RWPE1 (cell line): ENCODE results near the gene BSCL2.
"Not testable (repeated sequence)": the region's sequence is repeated elsewhere in the genome, so short reads cannot be mapped to it uniquely, and the experiment has no call there.

Experiments used
- CTCF ChIA-PET: fragments of 350-600 bp; sonication (Branson Sonifier 250); formaldehyde crosslinking; extraction: SDS; loops from one replicate; lab custom pipeline; 2021; lab: Yijun Ruan, JAX
- POLR2A ChIA-PET: fragments of 400-600 bp; formaldehyde crosslinking; extraction: SDS; loops from one replicate; lab custom pipeline; 2020; ENCODE audit warnings: antibody characterized with exemption; ENCODE audit not compliant: low non-redundant PET; lab: Yijun Ruan, JAX
- DNase-seq: peaks from one replicate; pipeline ENCODE4 v3.0.0; 2012; ENCODE audit warnings: low spot score
- H3K27ac ChIP-seq: fragments of 450-650 bp; 2 replicates; pipeline ENCODE4 v1.5.1; 2017
- TF ChIP-seq, protein P1 (sequence below): fragments of 450-650 bp; conservative IDR thresholded peaks from 2 replicates; pipeline ENCODE4 v1.5.1; 2017; ENCODE audit warnings: low read depth, mild to moderate bottlenecking

The BSCL2 gene

DNA sequence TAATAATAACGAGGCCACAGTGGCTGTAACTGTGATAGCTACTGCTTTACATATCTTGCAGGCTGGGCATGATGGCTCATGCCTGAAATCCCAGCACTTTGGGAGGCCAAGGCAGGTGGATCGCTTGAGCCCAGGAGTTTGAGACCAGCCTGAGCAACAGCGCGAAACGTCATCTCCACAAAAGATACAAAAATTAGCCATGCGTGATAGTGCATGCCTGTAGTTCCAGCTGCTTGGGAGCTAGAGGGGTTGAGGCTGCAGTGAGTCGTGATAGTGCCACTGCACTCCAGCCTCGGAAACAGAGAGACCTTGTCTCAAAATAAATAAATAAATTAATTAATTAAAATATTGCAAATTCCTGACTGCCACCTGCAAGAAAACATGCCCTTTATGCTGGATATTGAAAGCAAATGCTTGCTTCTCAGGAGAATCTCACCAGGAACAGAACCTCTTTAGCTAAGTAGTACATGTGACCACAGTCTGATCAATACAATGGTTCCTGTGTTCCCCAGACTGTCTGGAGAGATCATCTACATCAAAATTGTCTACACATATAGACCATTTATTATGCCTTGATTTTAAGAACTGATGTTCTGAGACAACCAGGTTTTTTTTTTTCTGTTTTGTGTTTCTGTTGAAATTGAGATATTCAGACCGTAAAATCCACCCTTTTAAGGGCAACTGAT is 40.4 kb upstream of the BSCL2 start:
- DNase-seq = no peak
- CTCF ChIA-PET = interaction anchor here (0.6 kb wide), 1 partner anchor 121 kb away, joined by 3 read pairs; no protein-coding TSS in a partner anchor
- POLR2A ChIA-PET = no interaction called here
- TF ChIP-seq, protein P1, sequence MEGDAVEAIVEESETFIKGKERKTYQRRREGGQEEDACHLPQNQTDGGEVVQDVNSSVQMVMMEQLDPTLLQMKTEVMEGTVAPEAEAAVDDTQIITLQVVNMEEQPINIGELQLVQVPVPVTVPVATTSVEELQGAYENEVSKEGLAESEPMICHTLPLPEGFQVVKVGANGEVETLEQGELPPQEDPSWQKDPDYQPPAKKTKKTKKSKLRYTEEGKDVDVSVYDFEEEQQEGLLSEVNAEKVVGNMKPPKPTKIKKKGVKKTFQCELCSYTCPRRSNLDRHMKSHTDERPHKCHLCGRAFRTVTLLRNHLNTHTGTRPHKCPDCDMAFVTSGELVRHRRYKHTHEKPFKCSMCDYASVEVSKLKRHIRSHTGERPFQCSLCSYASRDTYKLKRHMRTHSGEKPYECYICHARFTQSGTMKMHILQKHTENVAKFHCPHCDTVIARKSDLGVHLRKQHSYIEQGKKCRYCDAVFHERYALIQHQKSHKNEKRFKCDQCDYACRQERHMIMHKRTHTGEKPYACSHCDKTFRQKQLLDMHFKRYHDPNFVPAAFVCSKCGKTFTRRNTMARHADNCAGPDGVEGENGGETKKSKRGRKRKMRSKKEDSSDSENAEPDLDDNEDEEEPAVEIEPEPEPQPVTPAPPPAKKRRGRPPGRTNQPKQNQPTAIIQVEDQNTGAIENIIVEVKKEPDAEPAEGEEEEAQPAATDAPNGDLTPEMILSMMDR = no peak
- peak overlapping the region; percentile 61 for H3K27ac ChIP-seq

DNA sequence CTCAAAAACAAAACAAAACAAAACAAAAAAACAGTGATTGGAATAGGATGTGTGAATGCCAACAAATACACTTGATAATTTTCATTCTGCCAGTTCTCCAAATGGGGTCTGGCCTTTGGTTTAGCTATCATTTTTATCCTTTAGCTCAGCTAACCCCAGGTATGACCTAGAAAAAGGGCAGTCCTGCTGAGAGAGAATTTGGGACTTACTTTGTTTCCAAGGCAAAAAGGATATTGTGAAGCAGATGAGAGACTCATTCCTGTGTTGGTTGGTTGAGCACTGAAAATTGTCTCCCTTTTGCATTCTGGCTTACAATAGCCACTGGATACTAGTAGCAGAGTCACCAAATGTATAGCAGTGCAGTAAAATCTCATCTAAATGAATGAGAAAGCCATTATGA is 30.0 kb upstream of the BSCL2 start:
- ChIA-PET CTCF (interaction anchor here (0.7 kb wide), 1 partner anchor 137 kb away, joined by 3 read pairs; no protein-coding TSS in a partner anchor), POLR2A (no interaction called here)
- H3K27ac ChIP-seq = no peak overlapping the region
- TF ChIP-seq, protein P1 = no peak
- DNase-seq = no peak

DNA sequence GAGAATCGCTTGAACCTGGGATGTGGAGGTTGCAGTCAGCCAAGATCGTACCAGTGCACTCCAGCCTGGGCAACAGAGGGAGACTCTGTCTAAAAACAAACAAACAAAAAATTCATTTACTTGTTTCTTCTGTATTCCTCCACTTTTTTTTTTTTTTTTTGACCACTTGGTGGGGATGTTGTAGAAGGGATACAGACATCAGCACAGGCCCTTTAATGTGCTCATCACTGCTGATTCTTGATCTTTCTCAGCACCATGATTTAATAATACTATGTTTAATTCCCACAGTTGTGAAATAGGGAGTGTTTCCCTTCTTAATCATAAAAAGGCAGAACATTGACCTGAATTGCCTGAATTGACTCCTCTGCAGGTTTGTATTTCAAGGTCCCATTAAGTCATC is 25.6 kb upstream of the BSCL2 start:
- no peak for DNase-seq
- CTCF ChIA-PET = interaction anchor here (0.6 to 0.7 kb wide), 2 partner anchors 11 to 14 kb away, joined by 3 to 6 read pairs; no protein-coding TSS in a partner anchor
- TF ChIP-seq, protein P1 = peak; percentile 17; the same call in 1 of the 2 replicates
- POLR2A ChIA-PET = no interaction called here
- H3K27ac ChIP-seq = peak overlapping the region; percentile 99

DNA sequence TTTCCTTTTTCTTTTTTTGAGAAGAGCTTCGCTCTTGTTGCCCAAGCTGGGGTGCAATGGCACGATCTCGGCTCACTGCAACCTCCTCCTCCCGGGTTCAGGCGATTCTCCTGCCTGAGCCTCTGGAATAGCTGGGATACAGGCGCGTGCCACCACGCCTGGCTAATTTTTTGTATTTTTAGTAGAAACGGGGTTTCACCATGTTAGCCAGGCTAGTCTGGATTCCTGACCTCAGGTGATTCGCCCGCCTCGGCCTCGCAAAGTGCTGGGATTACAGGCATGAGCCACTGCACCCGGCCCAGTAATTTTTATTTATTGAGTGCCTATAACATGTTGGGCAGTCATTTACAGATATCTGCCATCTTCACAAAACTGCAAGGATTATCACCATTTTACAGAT is 22.9 kb upstream of the BSCL2 start:
- ChIA-PET POLR2A (interaction anchor here (0.6 kb wide), 1 partner anchor 30 kb away, joined by 13 read pairs; no protein-coding TSS in a partner anchor), CTCF (interaction anchor here (0.6 to 2.7 kb wide), 2 partner anchors 37 to 56 kb away, joined by 3 to 16 read pairs; no protein-coding TSS in a partner anchor)
- peak overlapping the region; percentile 99 for H3K27ac ChIP-seq
- DNase-seq = not testable (repeated sequence)

DNA sequence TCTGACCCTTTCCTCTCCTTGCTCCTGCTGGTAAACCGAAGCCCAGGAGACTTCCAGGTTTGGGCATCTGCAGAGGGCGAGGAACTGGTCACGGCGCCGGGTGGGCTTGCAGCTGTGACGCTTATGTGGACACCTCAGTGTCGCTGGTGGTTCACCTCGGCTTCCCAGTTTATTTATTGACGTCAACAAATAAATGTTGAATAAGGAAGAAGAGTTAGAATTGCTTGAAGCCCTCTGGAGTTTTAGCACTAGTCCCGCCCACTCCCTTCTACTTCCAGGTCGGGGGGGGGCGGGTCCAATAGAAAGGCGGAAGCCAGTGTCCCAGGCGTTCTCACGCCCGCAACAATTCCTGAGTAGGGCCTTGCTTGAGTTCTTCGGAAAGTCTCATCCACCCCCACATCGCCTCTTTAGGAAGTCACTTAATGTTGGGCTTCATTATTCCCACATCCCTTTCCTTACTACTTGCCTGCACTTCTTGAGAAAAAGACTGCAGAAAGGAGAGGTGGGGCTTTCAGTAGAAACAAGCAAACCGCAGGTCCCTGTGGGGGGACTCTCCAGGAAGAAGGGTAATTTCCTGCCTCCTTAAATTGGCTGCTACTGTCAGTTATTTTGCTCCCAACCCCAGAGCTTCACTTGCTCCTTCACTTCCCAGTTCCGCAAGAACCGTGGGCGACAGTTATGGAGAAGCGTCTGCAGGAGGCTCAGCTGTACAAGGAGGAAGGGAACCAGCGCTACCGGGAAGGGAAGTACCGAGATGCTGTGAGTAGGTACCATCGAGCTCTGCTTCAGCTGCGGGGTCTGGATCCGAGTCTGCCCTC is 21.2 kb upstream of the BSCL2 start, which contains the start of gene TTC9C:
TSS of gene TTC9C (plus strand) at position 316 of the 818 bp plus-strand sequence. CDS start at position 679, 363 bp downstream.
- TF ChIP-seq, protein P1 = no peak
- CTCF ChIA-PET = interaction anchor here (0.6 to 2.7 kb wide), 3 partner anchors 47 to 60 kb away, joined by 3 to 16 read pairs (median 4); no protein-coding TSS in a partner anchor
- H3K27ac ChIP-seq = peak within 1 kb of the TSS; percentile 99
- POLR2A ChIA-PET = interaction anchor here (0.7 to 1.8 kb wide), 4 partner anchors 26 to 106 kb away, joined by 3 to 8 read pairs (median 5); partner anchors contain the start of genes B3GAT3, C11orf98, CSKMT and POLR2G
- peak; percentile 90 for DNase-seq

DNA sequence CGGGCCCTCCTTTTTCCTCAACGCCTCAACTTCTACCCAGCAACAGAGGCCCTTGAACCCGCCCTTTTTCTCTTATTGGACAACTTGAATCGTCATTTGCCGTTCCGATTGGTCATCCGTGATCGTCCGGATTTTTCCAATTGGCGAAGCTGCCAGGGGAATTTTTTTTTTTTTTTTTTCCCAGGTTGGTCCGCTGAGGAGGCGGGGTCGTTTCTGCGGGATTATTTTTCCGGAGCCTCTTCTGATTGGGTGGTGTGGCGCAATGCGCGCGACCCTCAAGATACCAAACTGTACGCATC is 20.6 kb upstream of the BSCL2 start:
- POLR2A ChIA-PET = interaction anchor here (0.6 to 1.8 kb wide), 8 partner anchors 12 to 137 kb away, joined by 3 to 8 read pairs (median 4); partner anchors contain the start of genes C11orf98, CSKMT, POLR2G and TUT1
- peak overlapping the region; percentile 99 for H3K27ac ChIP-seq
- peak; percentile 96 for DNase-seq
- TF ChIP-seq, protein P1 = no peak
- CTCF ChIA-PET = interaction anchor here (1.0 to 1.1 kb wide), 2 partner anchors 46 to 58 kb away, joined by 3 read pairs; no protein-coding TSS in a partner anchor
